GM18505 (cell line): ENCODE results near the gene GPR132.
A peak's percentile ranks its signal among the peaks of the same experiment; 100 is the strongest.
"Not testable (repeated sequence)": the region's sequence is repeated elsewhere in the genome, so short reads cannot be mapped to it uniquely, and the experiment has no call there.

Experiments
- ATAC-seq: cut with Tn5 transposase; IDR thresholded peaks from one replicate; pipeline ENCODE4 v1.9.1; 2021; ENCODE audit not compliant: unreplicated experiment
- POLR2A ChIP-seq: IDR thresholded peaks from 4 replicates; pipeline ENCODE4 v1.6.1; 2011; ENCODE audit warnings: borderline replicate concordance; ENCODE audit not compliant: insufficient read depth, insufficient read length; ENCODE audit errors: extremely low read depth

The GPR132 gene

GRCh38 chr14:105087963-105088811 lies 23.0 kb upstream of the GPR132 start:
- no peak for TF ChIP-seq POLR2A
- no peak for ATAC-seq

GRCh38 chr14:105087308-105087962 lies 22.2 kb upstream of the GPR132 start:
- ATAC-seq = peak; percentile 4
- no peak for TF ChIP-seq POLR2A

- peak; percentile 63 for TF ChIP-seq POLR2A
- ATAC-seq = peak; percentile 68
These were observed 21.6 kb upstream of the GPR132 start for GRCh38 chr14:105086833-105087307.

- TF ChIP-seq POLR2A = no peak
- ATAC-seq = no peak
These were observed 20.5 kb upstream of the GPR132 start for GRCh38 chr14:105085766-105086165.

- no peak for TF ChIP-seq POLR2A
- ATAC-seq = no peak
These were observed 19.7 kb upstream of the GPR132 start for GRCh38 chr14:105084741-105085571.

GRCh38 chr14:105083926-105084685 lies 18.9 kb upstream of the GPR132 start:
- no peak for TF ChIP-seq POLR2A
- ATAC-seq = no peak

GRCh38 chr14:105082703-105083102 lies 17.5 kb upstream of the GPR132 start:
- no peak for ATAC-seq
- TF ChIP-seq POLR2A = no peak

- ATAC-seq = not testable (repeated sequence)
These were observed 16.2 kb upstream of the GPR132 start for GRCh38 chr14:105081473-105081872.

GRCh38 chr14:105080161-105080560 lies 14.9 kb upstream of the GPR132 start:
- TF ChIP-seq POLR2A = no peak
- no peak for ATAC-seq

GRCh38 chr14:105078294-105078693 lies 13.1 kb upstream of the GPR132 start:
- ATAC-seq = no peak
- TF ChIP-seq POLR2A = no peak

- TF ChIP-seq POLR2A = no peak
- ATAC-seq = no peak
These were observed 12.4 kb upstream of the GPR132 start for GRCh38 chr14:105077649-105077995.

GRCh38 chr14:105076805-105077648 lies 11.8 kb upstream of the GPR132 start:
- no peak for TF ChIP-seq POLR2A
- ATAC-seq = no peak
